HG02610 (cell line): ENCODE results near the gene PEAK1.

ENCODE experiments used
- ATAC-seq: cut with Tn5 transposase; IDR thresholded peaks from one replicate; pipeline ENCODE4 v1.9.1; 2021; ENCODE audit warnings: mild to moderate bottlenecking, moderate library complexity; ENCODE audit not compliant: unreplicated experiment

Gene PEAK1

GRCh38 chr15:77068633-77069032 is 351.3 kb downstream of the PEAK1 start:
- no peak for ATAC-seq

- ATAC-seq, result no peak
Measured at GRCh38 chr15:77067691-77068367, 352.1 kb downstream of the PEAK1 start.

- no peak for ATAC-seq
Measured at GRCh38 chr15:77066971-77067690, 352.8 kb downstream of the PEAK1 start.

GRCh38 chr15:77064539-77065308 is 355.2 kb downstream of the PEAK1 start:
- no peak for ATAC-seq

- ATAC-seq, result no peak
Measured at GRCh38 chr15:77064063-77064462, 355.8 kb downstream of the PEAK1 start.

GRCh38 chr15:77063249-77063648 is 356.7 kb downstream of the PEAK1 start:
- no peak for ATAC-seq

GRCh38 chr15:77060546-77060945 is 359.4 kb downstream of the PEAK1 start:
- no peak for ATAC-seq

- ATAC-seq, result no peak
Measured at GRCh38 chr15:77059786-77060361, 360.0 kb downstream of the PEAK1 start.

- ATAC-seq, result no peak
Measured at GRCh38 chr15:77058468-77058867, 361.4 kb downstream of the PEAK1 start.

GRCh38 chr15:77057685-77058084 is 362.2 kb downstream of the PEAK1 start:
- ATAC-seq, result no peak

- ATAC-seq, result no peak
Measured at GRCh38 chr15:77057072-77057471, 362.8 kb downstream of the PEAK1 start.

GRCh38 chr15:77053709-77054108 is 366.2 kb downstream of the PEAK1 start:
- no peak for ATAC-seq

GRCh38 chr15:77052556-77052955 is 367.3 kb downstream of the PEAK1 start:
- ATAC-seq, result no peak
